Parathyroid adenoma (tissue), 2 donors: ENCODE results near the gene BRAP.

Source experiments
- H2AFZ ChIP-seq: fragments of 300-600 bp; sonication (generic); one replicate; pipeline ENCODE4 v1.7.0; 2017; ENCODE audit warnings: antibody characterized with exemption, mild to moderate bottlenecking
- H3K27ac ChIP-seq: fragments of 300-600 bp; sonication (generic); one replicate; pipeline ENCODE4 v1.7.0; 2017
- H3K27me3 ChIP-seq: fragments of 300-600 bp; sonication (generic); one replicate; pipeline ENCODE4 v1.7.0; 2017; ENCODE audit warnings: low read length; ENCODE audit not compliant: control insufficient read depth, insufficient read depth
- H3K36me3 ChIP-seq: fragments of 300-600 bp; sonication (generic); one replicate; pipeline ENCODE4 v1.7.0; 2017; ENCODE audit warnings: low read length; ENCODE audit not compliant: control insufficient read depth, insufficient read depth
- H3K4me1 ChIP-seq: fragments of 300-600 bp; sonication (generic); one replicate; pipeline ENCODE4 v1.7.0; 2017; ENCODE audit warnings: control low read depth
- H3K4me2 ChIP-seq: fragments of 300-600 bp; sonication (generic); one replicate; pipeline ENCODE4 v1.7.0; 2017; ENCODE audit warnings: low read length
- H3K4me3 ChIP-seq: fragments of 300-600 bp; sonication (generic); one replicate; pipeline ENCODE4 v1.7.0; 2017; ENCODE audit warnings: low read depth, low read length
- H3K79me2 ChIP-seq: fragments of 300-600 bp; sonication (generic); one replicate; pipeline ENCODE4 v1.7.0; 2017; ENCODE audit warnings: control low read depth
- H3K9ac ChIP-seq: fragments of 300-600 bp; sonication (generic); one replicate; pipeline ENCODE4 v1.7.0; 2017; ENCODE audit warnings: mild to moderate bottlenecking
- H3K9me3 ChIP-seq: fragments of 300-600 bp; sonication (generic); one replicate; pipeline ENCODE4 v1.7.0; 2017; ENCODE audit warnings: low read length; ENCODE audit not compliant: control insufficient read depth
- TF ChIP-seq, protein P1 (sequence below): fragments of 300-600 bp; sonication (generic); IDR thresholded peaks from one replicate; pipeline ENCODE4 v1.7.0; 2017; ENCODE audit warnings: antibody characterized with exemption, mild to moderate bottlenecking
- donor health status: primary hyperparathyroidism.

Gene BRAP

GRCh38 chr12:111705672-111706071 is 19.9 kb upstream of the BRAP start:
- Histone ChIP-seq H3K79me2 (peaks cover 4% of the 10 kb centered on the region), H3K9me3 (no peaks in the 10 kb centered on the region), H3K4me1 (peaks cover 12% of the 10 kb centered on the region), H3K9ac (no peak overlapping the region), H3K4me3 (no peak overlapping the region), H3K27ac (no peak overlapping the region), H2AFZ (no peak overlapping the region), H3K4me2 (no peak overlapping the region), H3K27me3 (no peaks in the 10 kb centered on the region), H3K36me3 (no peaks in the 10 kb centered on the region)
- TF ChIP-seq, protein P1, sequence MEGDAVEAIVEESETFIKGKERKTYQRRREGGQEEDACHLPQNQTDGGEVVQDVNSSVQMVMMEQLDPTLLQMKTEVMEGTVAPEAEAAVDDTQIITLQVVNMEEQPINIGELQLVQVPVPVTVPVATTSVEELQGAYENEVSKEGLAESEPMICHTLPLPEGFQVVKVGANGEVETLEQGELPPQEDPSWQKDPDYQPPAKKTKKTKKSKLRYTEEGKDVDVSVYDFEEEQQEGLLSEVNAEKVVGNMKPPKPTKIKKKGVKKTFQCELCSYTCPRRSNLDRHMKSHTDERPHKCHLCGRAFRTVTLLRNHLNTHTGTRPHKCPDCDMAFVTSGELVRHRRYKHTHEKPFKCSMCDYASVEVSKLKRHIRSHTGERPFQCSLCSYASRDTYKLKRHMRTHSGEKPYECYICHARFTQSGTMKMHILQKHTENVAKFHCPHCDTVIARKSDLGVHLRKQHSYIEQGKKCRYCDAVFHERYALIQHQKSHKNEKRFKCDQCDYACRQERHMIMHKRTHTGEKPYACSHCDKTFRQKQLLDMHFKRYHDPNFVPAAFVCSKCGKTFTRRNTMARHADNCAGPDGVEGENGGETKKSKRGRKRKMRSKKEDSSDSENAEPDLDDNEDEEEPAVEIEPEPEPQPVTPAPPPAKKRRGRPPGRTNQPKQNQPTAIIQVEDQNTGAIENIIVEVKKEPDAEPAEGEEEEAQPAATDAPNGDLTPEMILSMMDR = no peak

DNA sequence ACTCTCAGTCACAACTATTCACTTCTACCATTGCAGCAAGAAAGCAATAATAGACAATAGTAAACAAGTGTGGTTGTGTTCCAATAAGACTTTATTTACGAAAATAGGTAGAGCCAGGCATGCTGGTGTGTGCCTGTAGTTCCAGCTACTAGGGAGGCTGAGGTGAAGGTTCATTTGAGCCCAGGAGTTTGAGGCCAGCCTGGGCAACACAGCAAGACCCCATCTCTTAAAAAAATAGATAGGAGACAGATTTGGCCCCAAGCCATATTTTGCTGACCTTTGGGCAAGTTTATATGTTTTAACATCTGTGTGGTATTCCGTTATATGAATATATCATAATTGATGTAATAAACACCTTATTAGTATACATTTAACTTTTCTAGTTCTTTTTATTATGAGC is 14.2 kb upstream of the BRAP start:
- H3K27me3 ChIP-seq = no peaks in the 10 kb centered on the region
- H3K4me1 ChIP-seq = no peaks in the 10 kb centered on the region
- H3K36me3 ChIP-seq = no peaks in the 10 kb centered on the region
- no peak overlapping the region for H2AFZ ChIP-seq
- H3K27ac ChIP-seq = no peak overlapping the region
- no peaks in the 10 kb centered on the region for H3K9me3 ChIP-seq
- no peak overlapping the region for H3K4me2 ChIP-seq
- no peak overlapping the region for H3K4me3 ChIP-seq
- TF ChIP-seq, protein P1 = no peak
- peaks cover 6% of the 10 kb centered on the region for H3K79me2 ChIP-seq
- no peak overlapping the region for H3K9ac ChIP-seq

GRCh38 chr12:111693818-111694217 is 8.1 kb upstream of the BRAP start:
- no peak overlapping the region for H3K9ac ChIP-seq
- no peak overlapping the region for H3K27ac ChIP-seq
- no peak overlapping the region for H3K4me2 ChIP-seq
- peaks cover 8% of the 10 kb centered on the region for H3K79me2 ChIP-seq
- H3K36me3 ChIP-seq = no peaks in the 10 kb centered on the region
- no peak overlapping the region for H2AFZ ChIP-seq
- no peak overlapping the region for H3K4me3 ChIP-seq
- H3K9me3 ChIP-seq = no peaks in the 10 kb centered on the region
- TF ChIP-seq, protein P1 = no peak
- no peaks in the 10 kb centered on the region for H3K27me3 ChIP-seq
- H3K4me1 ChIP-seq = no peaks in the 10 kb centered on the region

GRCh38 chr12:111692575-111693210 is 6.9 kb upstream of the BRAP start:
- H3K9ac ChIP-seq = no peak overlapping the region
- no peaks in the 10 kb centered on the region for H3K4me1 ChIP-seq
- no peaks in the 10 kb centered on the region for H3K27me3 ChIP-seq
- H3K27ac ChIP-seq = no peak overlapping the region
- H3K79me2 ChIP-seq = peaks cover 8% of the 10 kb centered on the region
- no peaks in the 10 kb centered on the region for H3K9me3 ChIP-seq
- TF ChIP-seq, protein P1 = no peak
- no peak overlapping the region for H3K4me2 ChIP-seq
- H2AFZ ChIP-seq = no peak overlapping the region
- H3K36me3 ChIP-seq = no peaks in the 10 kb centered on the region
- H3K4me3 ChIP-seq = no peak overlapping the region

DNA sequence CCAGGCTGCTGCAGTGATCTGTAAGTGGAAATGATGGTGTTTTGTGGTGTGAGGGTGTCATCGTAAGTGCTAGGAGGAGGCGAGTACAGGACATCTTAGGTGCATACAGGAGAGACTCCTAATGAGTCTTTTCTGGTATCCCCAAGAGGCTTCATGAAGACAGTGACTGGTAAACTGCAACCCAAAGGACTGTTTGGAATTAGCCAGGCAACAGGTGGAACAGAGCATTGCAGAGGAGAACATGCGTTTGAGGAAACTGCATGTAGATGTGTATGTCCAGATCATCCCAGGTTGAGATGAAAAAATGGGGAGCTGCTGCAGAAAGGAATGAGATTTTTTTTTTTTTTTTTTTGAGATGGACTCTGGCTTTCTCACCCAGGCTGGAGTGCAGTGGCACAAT is 5.5 kb upstream of the BRAP start:
- H3K4me3 ChIP-seq = no peak overlapping the region
- H3K9me3 ChIP-seq = no peaks in the 10 kb centered on the region
- no peak overlapping the region for H3K4me2 ChIP-seq
- peaks cover 10% of the 10 kb centered on the region for H3K79me2 ChIP-seq
- H2AFZ ChIP-seq = no peak overlapping the region
- H3K9ac ChIP-seq = no peak overlapping the region
- TF ChIP-seq, protein P1 = no peak
- no peak overlapping the region for H3K27ac ChIP-seq
- H3K27me3 ChIP-seq = no peaks in the 10 kb centered on the region
- H3K4me1 ChIP-seq = no peaks in the 10 kb centered on the region
- no peaks in the 10 kb centered on the region for H3K36me3 ChIP-seq
